ENCODE results near the gene KIF26A. TPM values are rescaled to one million over a fixed set of nuclear protein-coding genes. Genes with fewer than 3 reads are reported as not detected.

The KIF26A gene
- total and polyA plus RNA-seq, 2 experiments from 2014 or later, result 3.5 to 5.0 TPM

DNA sequence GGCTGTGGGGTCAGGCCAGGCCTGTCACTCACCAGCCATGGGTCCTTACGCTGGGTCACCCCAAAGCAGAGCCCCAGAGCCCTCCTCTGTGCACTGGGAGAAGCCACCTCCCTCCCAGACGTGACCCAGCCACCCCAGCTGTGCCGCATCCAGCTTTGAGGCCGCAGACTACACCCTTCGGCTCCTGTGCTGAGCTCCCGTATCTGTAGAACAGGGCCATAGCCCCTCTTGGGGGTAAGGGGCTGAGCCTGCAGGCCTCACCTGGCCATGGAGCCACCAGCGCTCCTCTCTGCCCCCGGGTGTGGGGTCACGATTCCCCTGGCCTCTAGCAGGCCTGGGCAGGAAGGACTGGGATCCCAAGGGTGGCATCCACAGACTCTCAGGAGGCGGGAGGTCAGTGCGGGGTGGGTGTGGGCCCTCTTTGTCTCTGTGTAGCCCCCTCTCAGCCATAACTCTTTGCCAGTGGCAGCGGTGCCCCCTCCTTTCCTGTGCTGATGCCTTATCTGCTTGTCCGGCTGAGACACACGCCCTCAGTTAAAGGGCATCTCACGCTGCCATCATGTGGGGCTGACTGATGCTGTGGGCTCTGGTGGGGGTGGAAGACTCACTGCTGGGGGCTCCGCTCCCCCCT, 36.6 kb upstream of the KIF26A start:
- Histone ChIP-seq H3K79me2 (no peaks in the 10 kb centered on the region), H3K9me3 (ENCODE audit: low read depth) (no peaks in the 10 kb centered on the region), H3K27me3 (no peaks in the 10 kb centered on the region), H4K20me1 (ENCODE audit: insufficient read depth, poor library complexity, severe bottlenecking) (no peaks in the 10 kb centered on the region), H3K4me1 (ENCODE audit: insufficient read depth) (peaks cover 3% of the 10 kb centered on the region), H2AFZ (no peak overlapping the region), H3K4me2 (no peak overlapping the region), H3K4me3 (no peak overlapping the region), H3K36me3 (replicated peaks; ENCODE audit: insufficient read depth, low read depth) (no peaks in the 10 kb centered on the region), H3K9me2 (replicated peaks; ENCODE audit: insufficient read depth) (no peaks in the 10 kb centered on the region), H3K27ac (no peak overlapping the region)
- DNase-seq (ENCODE audit: low spot score), result no peak
- no peak for TF ChIP-seq EZH2phosphoT487 (IDR thresholded peaks at IDR 0.05; ENCODE audit: low read depth, severe bottlenecking, unreplicated experiment)
- TF ChIP-seq EZH2 (IDR thresholded peaks at IDR 0.05; ENCODE audit: borderline replicate concordance), result no peak
- no peak for TF ChIP-seq CTCF (IDR thresholded peaks at IDR 0.05; ENCODE audit: poor library complexity)
- 92% methylated on average over 13 of the region's 16 CpGs for WGBS (ENCODE audit: low lambda C conversion rate, missing lambda C conversion rate)

GRCh38 chr14:104102282-104102914, 36.0 kb upstream of the KIF26A start:
- H3K79me2 ChIP-seq, result no peaks in the 10 kb centered on the region
- no peak for DNase-seq (ENCODE audit: low spot score)
- H3K27ac ChIP-seq, result no peak overlapping the region
- no peaks in the 10 kb centered on the region for H3K9me2 ChIP-seq (replicated peaks; ENCODE audit: insufficient read depth)
- no peak overlapping the region for H3K4me2 ChIP-seq
- TF ChIP-seq EZH2 (IDR thresholded peaks at IDR 0.05; ENCODE audit: borderline replicate concordance), result no peak
- TF ChIP-seq CTCF (IDR thresholded peaks at IDR 0.05; ENCODE audit: poor library complexity), result no peak
- TF ChIP-seq EZH2phosphoT487 (IDR thresholded peaks at IDR 0.05; ENCODE audit: low read depth, severe bottlenecking, unreplicated experiment), result no peak
- no peak overlapping the region for H2AFZ ChIP-seq
- H3K27me3 ChIP-seq, result no peaks in the 10 kb centered on the region
- H3K4me3 ChIP-seq, result no peak overlapping the region
- no peaks in the 10 kb centered on the region for H3K9me3 ChIP-seq (ENCODE audit: low read depth)
- 88% methylated on average over 14 of the region's 16 CpGs for WGBS (ENCODE audit: low lambda C conversion rate, missing lambda C conversion rate)
- peaks cover 3% of the 10 kb centered on the region for H3K4me1 ChIP-seq (ENCODE audit: insufficient read depth)
- H4K20me1 ChIP-seq (ENCODE audit: insufficient read depth, poor library complexity, severe bottlenecking), result no peaks in the 10 kb centered on the region
- H3K36me3 ChIP-seq (replicated peaks; ENCODE audit: insufficient read depth, low read depth), result no peaks in the 10 kb centered on the region

GRCh38 chr14:104103061-104103445, 35.3 kb upstream of the KIF26A start:
- TF ChIP-seq CTCF (IDR thresholded peaks at IDR 0.05; ENCODE audit: poor library complexity) (no peak), EZH2phosphoT487 (IDR thresholded peaks at IDR 0.05; ENCODE audit: low read depth, severe bottlenecking, unreplicated experiment) (no peak), EZH2 (IDR thresholded peaks at IDR 0.05; ENCODE audit: borderline replicate concordance) (no peak)
- H3K4me3 ChIP-seq, result no peak overlapping the region
- no peak overlapping the region for H2AFZ ChIP-seq
- no peaks in the 10 kb centered on the region for H4K20me1 ChIP-seq (ENCODE audit: insufficient read depth, poor library complexity, severe bottlenecking)
- no peak for DNase-seq (ENCODE audit: low spot score)
- H3K27me3 ChIP-seq, result no peaks in the 10 kb centered on the region
- H3K27ac ChIP-seq, result no peak overlapping the region
- H3K4me1 ChIP-seq (ENCODE audit: insufficient read depth), result peaks cover 3% of the 10 kb centered on the region
- 85% methylated on average over 26 of the region's 26 CpGs for WGBS (ENCODE audit: low lambda C conversion rate, missing lambda C conversion rate)
- H3K79me2 ChIP-seq, result no peaks in the 10 kb centered on the region
- H3K36me3 ChIP-seq (replicated peaks; ENCODE audit: insufficient read depth, low read depth), result no peaks in the 10 kb centered on the region
- H3K9me3 ChIP-seq (ENCODE audit: low read depth), result no peaks in the 10 kb centered on the region
- no peak overlapping the region for H3K4me2 ChIP-seq
- no peaks in the 10 kb centered on the region for H3K9me2 ChIP-seq (replicated peaks; ENCODE audit: insufficient read depth)

All from hepatocyte (in vitro differentiated cells).